GM12875 (cell line): Measurements from ENCODE around the gene AHNAK.
A peak's percentile ranks its signal among the peaks of the same experiment; 100 is the strongest.

Source experiments
- H3K4me3 ChIP-seq: one replicate; pipeline ENCODE4 v1.5.1; 2011; ENCODE audit warnings: low read depth, low read length, control low read depth
- CTCF ChIP-seq: IDR thresholded peaks from 2 replicates; pipeline ENCODE4 v1.5.1; 2011; ENCODE audit warnings: low read depth, mild to moderate bottlenecking, control low read depth, inconsistent platforms, low read length, moderate library complexity, borderline replicate concordance; ENCODE audit not compliant: insufficient read depth

AHNAK gene

GRCh38 chr11:62545437-62546243, 966 bp downstream of the AHNAK start:
- TF ChIP-seq CTCF, result no peak
- H3K4me3 ChIP-seq, result peak overlapping the region; percentile 45

GRCh38 chr11:62544581-62545436, 1.8 kb downstream of the AHNAK start:
- H3K4me3 ChIP-seq, result peak overlapping the region; percentile 45
- no peak for TF ChIP-seq CTCF

GRCh38 chr11:62543680-62544444, 2.7 kb downstream of the AHNAK start:
- no peak for TF ChIP-seq CTCF
- H3K4me3 ChIP-seq, result no peak overlapping the region

GRCh38 chr11:62542750-62543567, 3.6 kb downstream of the AHNAK start:
- H3K4me3 ChIP-seq, result peak overlapping the region; percentile 28
- TF ChIP-seq CTCF, result peak; percentile 100

- H3K4me3 ChIP-seq, result no peak overlapping the region
- no peak for TF ChIP-seq CTCF
Observed at GRCh38 chr11:62542111-62542745, 4.4 kb downstream of the AHNAK start.
